GM12878 (cell line): ENCODE data around the gene MED10.

ENCODE experiments used
- CTCF ChIP-seq, 3 experiments: IDR thresholded peaks in 2 of 3; conservative IDR thresholded peaks in 1 of 3; 2 replicates each; pipeline ENCODE4 v1.5.1; 2011; ENCODE audit warnings: low read depth in 3 of 3, low read length in 3 of 3, mild to moderate bottlenecking in 3 of 3, control low read depth in 2 of 3, moderate library complexity in 2 of 3, inconsistent platforms in 1 of 3, mixed read lengths in 1 of 3; ENCODE audit not compliant: control insufficient read depth in 2 of 3, insufficient read depth in 1 of 3; ENCODE audit errors: extremely low read depth in 1 of 3
- EZH2 ChIP-seq: IDR thresholded peaks from 2 replicates; pipeline ENCODE4 v1.6.1; 2012; ENCODE audit warnings: low read depth, mild to moderate bottlenecking, control low read depth, inconsistent platforms, low read length, borderline replicate concordance; ENCODE audit not compliant: control insufficient read depth
- GABPA ChIP-seq: IDR thresholded peaks from 2 replicates; pipeline ENCODE4 v1.6.1; 2014; ENCODE audit warnings: antibody characterized with exemption, low read depth, mild to moderate bottlenecking, inconsistent platforms
- JUNB ChIP-seq: IDR thresholded peaks from 2 replicates; pipeline ENCODE4 v1.6.1; 2016; ENCODE audit warnings: antibody characterized with exemption, mild to moderate bottlenecking
- MYC ChIP-seq: IDR thresholded peaks from 2 replicates; pipeline ENCODE4 v1.6.1; 2011; ENCODE audit warnings: mild to moderate bottlenecking, low read length, moderate library complexity, inconsistent platforms; ENCODE audit not compliant: insufficient read depth, insufficient replicate concordance, insufficient read length, severe bottlenecking
- NBN ChIP-seq: fragments of 450-650 bp; IDR thresholded peaks from 2 replicates; pipeline ENCODE4 v1.6.1; 2016
- NFIC ChIP-seq: IDR thresholded peaks from 2 replicates; pipeline ENCODE4 v1.6.1; 2012; ENCODE audit warnings: low read depth, mild to moderate bottlenecking, inconsistent platforms, low read length, moderate library complexity
- POLR2A ChIP-seq: IDR thresholded peaks from 2 replicates; pipeline ENCODE4 v1.6.1; 2011; ENCODE audit warnings: low read depth, mild to moderate bottlenecking, low read length
- RELA ChIP-seq: fragments of 450-650 bp; IDR thresholded peaks from 2 replicates; pipeline ENCODE4 v1.8.0; 2014; ENCODE audit warnings: borderline replicate concordance; ENCODE audit not compliant: partially characterized antibody
- ZSCAN29 ChIP-seq: fragments of 450-650 bp; IDR thresholded peaks from 2 replicates; pipeline ENCODE4 v1.6.1; 2017; ENCODE audit warnings: mild to moderate bottlenecking, moderate library complexity
- TF ChIP-seq, protein P1 (sequence below): IDR thresholded peaks from 2 replicates; pipeline ENCODE4 v1.6.1; 2012; ENCODE audit warnings: mild to moderate bottlenecking, low read depth, low read length

DNA sequence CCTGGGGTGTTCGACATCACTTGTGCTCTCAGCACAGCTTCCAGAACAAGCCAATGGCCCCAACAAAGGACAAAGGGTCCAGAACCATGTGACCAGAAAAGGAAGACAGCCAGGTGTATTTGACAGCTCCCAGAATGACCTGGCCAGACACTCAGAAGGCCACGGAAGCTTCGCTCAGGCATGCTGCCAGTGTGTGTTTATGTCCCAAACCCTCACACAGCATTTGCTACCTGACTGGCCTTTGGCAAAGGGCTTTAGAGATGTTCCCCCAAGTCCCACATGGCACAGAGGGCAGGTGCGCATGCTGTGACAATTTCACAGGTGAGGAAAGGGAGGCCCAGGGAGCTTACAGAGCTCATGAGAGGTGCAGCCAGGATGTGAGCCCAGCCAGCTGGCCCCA, 39.5 kb downstream of the MED10 start:
- TF ChIP-seq JUNB (no peak), CTCF (IDR thresholded peaks at IDR 0.05 in 2 of 3, conservative IDR thresholded peaks at IDR 0.05 in 1 of 3; ENCODE audit: control insufficient read depth in 2 of 3, extremely low read depth in 1 of 3, insufficient read depth in 1 of 3, low read depth in 3 of 3, low read length in 3 of 3) (no peak), NBN (no peak), GABPA (no peak), MYC (no peak), POLR2A (no peak), NFIC (no peak), RELA (no peak), EZH2 (no peak), ZSCAN29 (no peak)
- TF ChIP-seq, protein P1, sequence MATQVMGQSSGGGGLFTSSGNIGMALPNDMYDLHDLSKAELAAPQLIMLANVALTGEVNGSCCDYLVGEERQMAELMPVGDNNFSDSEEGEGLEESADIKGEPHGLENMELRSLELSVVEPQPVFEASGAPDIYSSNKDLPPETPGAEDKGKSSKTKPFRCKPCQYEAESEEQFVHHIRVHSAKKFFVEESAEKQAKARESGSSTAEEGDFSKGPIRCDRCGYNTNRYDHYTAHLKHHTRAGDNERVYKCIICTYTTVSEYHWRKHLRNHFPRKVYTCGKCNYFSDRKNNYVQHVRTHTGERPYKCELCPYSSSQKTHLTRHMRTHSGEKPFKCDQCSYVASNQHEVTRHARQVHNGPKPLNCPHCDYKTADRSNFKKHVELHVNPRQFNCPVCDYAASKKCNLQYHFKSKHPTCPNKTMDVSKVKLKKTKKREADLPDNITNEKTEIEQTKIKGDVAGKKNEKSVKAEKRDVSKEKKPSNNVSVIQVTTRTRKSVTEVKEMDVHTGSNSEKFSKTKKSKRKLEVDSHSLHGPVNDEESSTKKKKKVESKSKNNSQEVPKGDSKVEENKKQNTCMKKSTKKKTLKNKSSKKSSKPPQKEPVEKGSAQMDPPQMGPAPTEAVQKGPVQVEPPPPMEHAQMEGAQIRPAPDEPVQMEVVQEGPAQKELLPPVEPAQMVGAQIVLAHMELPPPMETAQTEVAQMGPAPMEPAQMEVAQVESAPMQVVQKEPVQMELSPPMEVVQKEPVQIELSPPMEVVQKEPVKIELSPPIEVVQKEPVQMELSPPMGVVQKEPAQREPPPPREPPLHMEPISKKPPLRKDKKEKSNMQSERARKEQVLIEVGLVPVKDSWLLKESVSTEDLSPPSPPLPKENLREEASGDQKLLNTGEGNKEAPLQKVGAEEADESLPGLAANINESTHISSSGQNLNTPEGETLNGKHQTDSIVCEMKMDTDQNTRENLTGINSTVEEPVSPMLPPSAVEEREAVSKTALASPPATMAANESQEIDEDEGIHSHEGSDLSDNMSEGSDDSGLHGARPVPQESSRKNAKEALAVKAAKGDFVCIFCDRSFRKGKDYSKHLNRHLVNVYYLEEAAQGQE, result no peak
